ENCODE measurements around the gene IL4I1. TPM values are rescaled to one million over a fixed set of nuclear protein-coding genes. Genes with fewer than 3 reads are reported as not detected.
A peak's percentile ranks its signal among the peaks of the same experiment; 100 is the strongest.

IL4I1 gene
- polyA plus RNA-seq, 3 donors: 5.6 to 7.6 (median 7.0) TPM

DNA sequence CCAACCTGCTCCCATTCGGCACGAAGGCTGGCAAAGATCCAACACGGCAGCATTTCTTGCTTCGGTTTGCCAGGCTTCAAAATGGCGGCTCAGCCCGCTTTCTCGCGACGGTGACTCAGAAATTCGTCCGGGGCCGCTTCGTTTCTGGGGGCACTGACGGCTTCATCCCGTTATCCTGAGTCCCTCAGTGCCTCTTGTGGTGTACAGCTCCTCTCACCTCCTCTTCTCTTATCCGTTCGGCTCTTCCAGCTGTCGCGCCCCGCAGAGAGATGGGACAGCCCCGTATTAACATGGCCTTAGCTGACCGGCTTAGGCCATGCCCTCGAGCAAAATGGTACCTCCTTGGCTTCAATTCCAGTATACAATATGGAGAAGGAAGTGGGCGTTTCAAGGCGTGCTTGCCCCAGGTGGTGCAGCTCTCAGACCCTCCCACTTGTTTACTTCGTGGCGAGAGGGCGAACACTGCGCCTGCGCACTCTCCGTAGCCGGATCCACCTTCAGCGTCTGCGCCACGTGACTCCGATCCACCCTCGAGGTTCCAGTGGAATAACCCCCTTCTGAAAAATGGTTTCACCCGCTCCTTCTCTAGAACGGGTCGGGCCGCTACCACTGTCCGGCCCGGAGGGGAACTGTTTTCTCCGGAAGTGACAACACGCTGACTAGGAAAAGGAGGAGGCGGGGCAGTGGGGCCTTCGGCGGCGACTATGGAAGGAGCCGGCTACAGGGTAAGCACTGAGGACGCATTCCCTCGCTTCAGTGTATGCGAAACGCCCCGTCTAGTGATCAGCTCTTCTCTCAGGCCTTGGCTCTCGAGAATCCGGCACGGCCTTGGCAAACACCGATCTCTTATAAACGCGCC, 19.4 kb downstream of the IL4I1 start, which contains the start of the genes AKT1S1 and TBC1D17:
TSS of gene AKT1S1 (minus strand) at position 336 of the 859 bp plus-strand sequence. CDS start 4,060 bp downstream, outside the sequence.
TSS of gene TBC1D17 (plus strand) at position 683 of the 859 bp plus-strand sequence. CDS start at position 705, 22 bp downstream.
- H2AFZ ChIP-seq (ENCODE audit: insufficient read depth, low read depth, low read length, poor library complexity, severe bottlenecking): peak within 1 kb of the TSS; percentile 88
- TF ChIP-seq, protein P1, sequence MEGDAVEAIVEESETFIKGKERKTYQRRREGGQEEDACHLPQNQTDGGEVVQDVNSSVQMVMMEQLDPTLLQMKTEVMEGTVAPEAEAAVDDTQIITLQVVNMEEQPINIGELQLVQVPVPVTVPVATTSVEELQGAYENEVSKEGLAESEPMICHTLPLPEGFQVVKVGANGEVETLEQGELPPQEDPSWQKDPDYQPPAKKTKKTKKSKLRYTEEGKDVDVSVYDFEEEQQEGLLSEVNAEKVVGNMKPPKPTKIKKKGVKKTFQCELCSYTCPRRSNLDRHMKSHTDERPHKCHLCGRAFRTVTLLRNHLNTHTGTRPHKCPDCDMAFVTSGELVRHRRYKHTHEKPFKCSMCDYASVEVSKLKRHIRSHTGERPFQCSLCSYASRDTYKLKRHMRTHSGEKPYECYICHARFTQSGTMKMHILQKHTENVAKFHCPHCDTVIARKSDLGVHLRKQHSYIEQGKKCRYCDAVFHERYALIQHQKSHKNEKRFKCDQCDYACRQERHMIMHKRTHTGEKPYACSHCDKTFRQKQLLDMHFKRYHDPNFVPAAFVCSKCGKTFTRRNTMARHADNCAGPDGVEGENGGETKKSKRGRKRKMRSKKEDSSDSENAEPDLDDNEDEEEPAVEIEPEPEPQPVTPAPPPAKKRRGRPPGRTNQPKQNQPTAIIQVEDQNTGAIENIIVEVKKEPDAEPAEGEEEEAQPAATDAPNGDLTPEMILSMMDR (IDR thresholded peaks at IDR 0.05): no peak
- intact Hi-C loops (cut with micrococcal nuclease): loop anchor here (2.0 to 5.0 kb wide), 5 partner anchors 52 to 236 kb away; partner anchors contain the start of genes ATF5 (in 1 of the 2), FUZ (in 1 of the 2), NUP62 (in 1 of the 2) and PRMT1 (in 1 of the 2)
- peaks cover 24 to 29% of the 10 kb centered on the region in 2 donors for H3K36me3 ChIP-seq (replicated peaks in 1 of 2; ENCODE audit: control insufficient read depth in 1 of 2, insufficient read depth in 2 of 2, low read length in 2 of 2)
- peak within 1 kb of the TSS; percentile 66 to 94 (median 88) for H3K4me3 ChIP-seq (replicated peaks in 1 of 3; ENCODE audit: low read depth in 2 of 3, low read length in 3 of 3)
- H4K20me1 ChIP-seq (ENCODE audit: insufficient read depth, low read length): peaks cover 30% of the 10 kb centered on the region
- H3K79me2 ChIP-seq (ENCODE audit: insufficient read depth, low read length): peaks cover 37% of the 10 kb centered on the region
- H3K9ac ChIP-seq (ENCODE audit: insufficient read depth, low read length, poor library complexity, severe bottlenecking): peak within 1 kb of the TSS; percentile 89
- peak within 1 kb of the TSS; percentile 90 to 95 for H3K27ac ChIP-seq (ENCODE audit: low read depth in 1 of 2, low read length in 2 of 2)
- WGBS (ENCODE audit: insufficient coverage): under 1% methylated on average over 52 of the region's 61 CpGs
- Mint-ChIP-seq H3K9me3 (peaks cover 0 to 3% (median 0%) of the 10 kb centered on the region in 7 donors), H3K4me3 (no peak within 1 kb of the TSS), H3K36me3 (peaks cover 39 to 51% of the 10 kb centered on the region in 2 donors), H3K27ac (no peak within 1 kb of the TSS), H3K27me3 (ENCODE audit: low read depth in 3 of 3) (peaks cover 0 to 1% (median 0%) of the 10 kb centered on the region in 3 donors), H3K4me1 (peaks cover 25% of the 10 kb centered on the region)
- no peaks in the 10 kb centered on the region for H3K9me3 ChIP-seq (replicated peaks in 1 of 2; ENCODE audit: control insufficient read depth in 1 of 2, insufficient read depth in 1 of 2, low read length in 2 of 2)
- H3K27me3 ChIP-seq (ENCODE audit: control insufficient read depth in 2 of 2, insufficient read depth in 2 of 2, low read length in 2 of 2): no peaks in the 10 kb centered on the region
- H3K4me1 ChIP-seq (ENCODE audit: control insufficient read depth in 1 of 2, insufficient read depth in 2 of 2, low read length in 2 of 2): peaks cover 25 to 28% of the 10 kb centered on the region in 2 donors
- H3K4me2 ChIP-seq (replicated peaks; ENCODE audit: extremely low read depth, low read length, poor library complexity, severe bottlenecking): peak within 1 kb of the TSS; percentile 98
- peak; percentile 100 for DNase-seq

DNA sequence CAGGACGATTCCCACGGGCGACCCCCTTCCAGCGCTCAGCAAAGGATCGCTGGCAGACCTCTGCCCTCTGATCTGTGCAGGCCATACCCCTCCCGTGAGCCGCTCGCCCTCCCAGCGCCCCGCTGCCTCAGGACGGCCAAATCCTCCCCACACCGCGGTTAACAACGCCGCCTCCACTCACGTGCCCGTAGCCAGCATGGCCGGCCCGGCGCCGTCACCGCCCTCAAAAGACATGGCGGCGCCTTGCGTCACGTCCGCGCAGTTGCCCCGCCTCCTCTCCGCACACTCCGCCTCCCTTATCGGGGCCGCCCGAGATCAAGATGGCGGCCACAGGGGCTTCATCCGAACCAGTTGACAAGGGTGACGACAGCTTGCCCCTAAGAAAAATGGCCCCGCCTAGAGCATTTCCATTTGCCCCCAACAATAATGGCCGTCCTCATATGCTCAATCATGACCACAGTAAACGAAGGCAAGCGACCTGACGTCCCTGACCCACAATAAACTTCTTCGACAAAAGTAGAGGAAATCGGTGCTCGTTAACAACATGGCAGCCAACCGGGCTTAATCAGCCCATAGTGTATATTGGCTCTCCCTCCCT, 20.2 kb downstream of the IL4I1 start:
- peaks cover 23% of the 10 kb centered on the region for H4K20me1 ChIP-seq (ENCODE audit: insufficient read depth, low read length)
- H3K4me2 ChIP-seq (replicated peaks; ENCODE audit: extremely low read depth, low read length, poor library complexity, severe bottlenecking): peak overlapping the region; percentile 98
- intact Hi-C loops (cut with micrococcal nuclease): loop anchor here (2.0 to 5.0 kb wide), 5 partner anchors 52 to 236 kb away; partner anchors contain the start of genes ATF5 (in 1 of the 2), FUZ (in 1 of the 2), NUP62 (in 1 of the 2) and PRMT1 (in 1 of the 2)
- H3K9me3 Mint-ChIP-seq: peaks cover 0 to 3% (median 0%) of the 10 kb centered on the region in 7 donors
- TF ChIP-seq, protein P1 (IDR thresholded peaks at IDR 0.05): no peak
- H3K9ac ChIP-seq (ENCODE audit: insufficient read depth, low read length, poor library complexity, severe bottlenecking): peak overlapping the region; percentile 89
- H3K4me3 Mint-ChIP-seq: no peak overlapping the region
- peak overlapping the region; percentile 88 for H2AFZ ChIP-seq (ENCODE audit: insufficient read depth, low read depth, low read length, poor library complexity, severe bottlenecking)
- peaks cover 16 to 22% of the 10 kb centered on the region in 2 donors for H3K36me3 ChIP-seq (replicated peaks in 1 of 2; ENCODE audit: control insufficient read depth in 1 of 2, insufficient read depth in 2 of 2, low read length in 2 of 2)
- H3K4me1 ChIP-seq (ENCODE audit: control insufficient read depth in 1 of 2, insufficient read depth in 2 of 2, low read length in 2 of 2): peaks cover 25 to 28% of the 10 kb centered on the region in 2 donors
- H3K27me3 ChIP-seq (ENCODE audit: control insufficient read depth in 2 of 2, insufficient read depth in 2 of 2, low read length in 2 of 2): no peaks in the 10 kb centered on the region
- peaks cover 37% of the 10 kb centered on the region for H3K79me2 ChIP-seq (ENCODE audit: insufficient read depth, low read length)
- H3K36me3 Mint-ChIP-seq: peaks cover 38 to 50% of the 10 kb centered on the region in 2 donors
- peak; percentile 99 for DNase-seq
- under 1% methylated on average over 46 of the region's 46 CpGs for WGBS (ENCODE audit: insufficient coverage)
- H3K9me3 ChIP-seq (replicated peaks in 1 of 2; ENCODE audit: control insufficient read depth in 1 of 2, insufficient read depth in 1 of 2, low read length in 2 of 2): no peaks in the 10 kb centered on the region
- peaks cover 28% of the 10 kb centered on the region for H3K4me1 Mint-ChIP-seq
- peak overlapping the region; percentile 66 to 94 (median 88) for H3K4me3 ChIP-seq (replicated peaks in 1 of 3; ENCODE audit: low read depth in 2 of 3, low read length in 3 of 3)
- no peak overlapping the region for H3K27ac Mint-ChIP-seq
- H3K27me3 Mint-ChIP-seq (ENCODE audit: low read depth in 3 of 3): no peaks in the 10 kb centered on the region
- peak overlapping the region; percentile 90 to 95 for H3K27ac ChIP-seq (ENCODE audit: low read depth in 1 of 2, low read length in 2 of 2)
